NCI-H1417 (cell line): ENCODE data around the gene DTNB.
A peak's percentile ranks its signal among the peaks of the same experiment; 100 is the strongest.

ENCODE experiments used
- DNase-seq, 3 experiments: peaks; one replicate each; lab custom pipeline; 2025; lab: John Stamatoyannopoulos, UW

DTNB gene

GRCh38 chr2:25387876-25388449 is 285.4 kb downstream of the DTNB start:
- DNase-seq, result no peak

DNA sequence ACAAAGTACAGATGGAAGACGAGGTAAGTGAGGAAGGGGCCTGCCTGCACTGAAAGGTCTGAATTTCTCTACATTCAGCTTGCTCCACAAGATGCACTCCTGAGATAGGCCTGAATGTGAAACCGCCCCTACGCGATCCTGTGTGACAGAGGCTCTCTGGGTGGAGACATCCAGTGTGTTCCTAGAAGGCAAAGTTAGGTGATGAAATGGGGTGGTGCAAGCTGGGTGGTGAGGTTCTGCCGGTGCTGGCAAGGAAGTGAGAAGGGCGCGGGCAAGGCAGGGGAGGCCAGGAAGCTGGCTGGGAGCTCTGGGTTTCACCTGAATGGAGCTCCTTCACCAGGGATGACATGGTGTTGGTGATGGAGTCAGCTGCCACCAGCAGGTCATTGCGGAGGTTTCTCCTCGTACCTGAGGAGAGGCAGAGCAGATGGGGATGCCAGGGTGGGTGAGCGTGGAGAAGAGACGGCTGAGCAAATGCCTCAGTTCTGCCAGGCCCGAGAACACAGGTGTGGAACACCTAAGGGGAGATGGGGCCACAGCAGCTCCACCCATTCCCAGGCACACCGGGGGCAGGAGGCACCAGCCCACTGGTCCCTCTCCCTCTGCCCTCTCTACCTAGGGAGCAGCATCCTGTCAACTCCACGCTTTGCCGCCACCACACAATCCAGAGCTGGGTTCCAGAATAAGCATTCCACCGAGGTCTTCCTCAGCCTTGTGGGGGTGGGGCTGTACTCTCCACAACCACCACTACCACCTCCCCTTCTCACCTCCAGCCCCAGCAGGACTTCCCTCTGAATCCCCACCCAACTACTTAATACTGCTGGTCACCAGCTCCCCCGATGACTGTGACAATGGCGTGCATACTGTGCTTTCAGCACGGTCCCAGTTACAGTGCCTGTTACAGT is 286.2 kb downstream of the DTNB start:
- DNase-seq, result no peak

DNA sequence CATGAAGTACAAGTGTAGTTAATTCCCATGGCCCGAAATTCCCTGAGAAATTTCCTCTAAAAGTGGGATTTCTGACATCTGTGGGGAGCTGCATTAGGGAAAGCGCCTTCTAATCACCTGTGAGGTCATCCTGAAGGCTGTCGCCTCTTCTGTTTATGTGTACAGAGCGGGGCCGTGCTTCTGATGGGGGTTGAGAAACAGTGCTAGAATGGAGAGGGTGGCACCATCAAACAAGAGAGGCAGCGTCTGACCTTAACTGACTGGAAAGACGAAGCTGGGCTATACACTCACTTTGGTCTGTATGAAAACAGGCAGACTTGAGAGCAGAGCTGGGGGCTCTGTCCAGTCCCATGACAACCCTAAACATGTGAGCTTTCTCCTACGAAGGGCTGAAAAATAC is 287.5 kb downstream of the DTNB start:
- DNase-seq, result peak in 1 of 3 experiments; percentile 18

GRCh38 chr2:25383806-25384205 is 289.6 kb downstream of the DTNB start:
- no peak for DNase-seq

DNA sequence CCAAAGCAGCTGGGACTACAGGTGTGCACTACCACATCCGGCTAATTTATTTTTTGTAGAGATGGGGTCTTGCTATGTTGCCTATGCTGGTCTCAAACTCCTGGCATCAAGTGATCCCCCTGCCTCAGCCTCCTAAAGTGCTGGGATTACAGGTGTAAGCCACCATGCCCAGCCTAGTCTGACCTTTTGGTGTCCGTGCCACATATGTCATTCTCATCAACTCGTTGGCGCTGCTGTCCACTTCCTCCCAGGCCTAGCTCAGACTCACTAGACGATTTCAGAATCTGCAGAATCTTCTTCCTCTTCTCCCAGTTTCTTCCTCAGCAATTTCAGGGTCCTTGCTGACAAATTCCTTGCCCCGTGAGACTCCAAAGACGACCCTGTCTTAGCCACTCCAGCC is 291.9 kb downstream of the DTNB start:
- DNase-seq, result no peak

DNA sequence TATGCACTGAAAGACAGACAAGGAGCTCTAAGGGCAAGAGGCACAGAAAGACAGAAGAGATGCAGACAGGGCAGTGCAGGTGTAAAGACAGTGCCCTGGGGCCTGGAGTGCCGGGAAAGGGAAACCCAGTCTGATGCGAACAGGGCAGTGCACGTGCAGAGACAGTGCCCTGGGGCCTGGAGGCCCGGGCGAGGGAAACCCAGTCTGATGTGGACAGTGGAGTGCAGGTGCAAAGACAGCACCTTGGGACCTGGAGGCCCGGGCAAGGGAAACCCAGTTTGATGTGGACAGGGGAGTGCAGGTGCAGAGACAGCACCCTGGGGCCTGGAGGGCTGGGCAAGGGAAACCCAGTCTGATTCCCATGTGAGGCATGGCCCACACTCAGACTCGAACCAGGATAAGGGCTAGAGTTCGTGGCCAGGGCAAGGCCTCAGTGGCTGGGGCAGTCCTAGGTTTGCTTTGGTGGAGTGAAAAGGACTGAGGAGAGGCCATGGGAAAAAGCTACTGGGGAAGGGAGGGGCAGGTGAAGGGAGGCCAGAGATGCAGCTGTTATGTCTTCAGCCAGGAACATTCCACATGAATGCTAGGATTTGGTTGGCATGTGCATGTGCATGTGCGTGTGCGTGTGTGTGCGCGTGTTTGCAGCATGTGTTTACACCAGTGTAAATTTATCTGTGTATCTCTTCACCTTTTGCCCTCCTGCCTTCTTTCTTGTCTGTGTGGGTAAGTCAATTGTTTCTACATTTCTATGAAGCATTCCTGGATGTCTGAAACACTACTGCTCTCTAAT is 292.6 kb downstream of the DTNB start:
- DNase-seq, result no peak

- no peak for DNase-seq
Measured at GRCh38 chr2:25380023-25380422, 293.4 kb downstream of the DTNB start.

GRCh38 chr2:25379535-25379934 is 293.8 kb downstream of the DTNB start:
- DNase-seq, result no peak

GRCh38 chr2:25378731-25379490 is 294.5 kb downstream of the DTNB start:
- no peak for DNase-seq

DNA sequence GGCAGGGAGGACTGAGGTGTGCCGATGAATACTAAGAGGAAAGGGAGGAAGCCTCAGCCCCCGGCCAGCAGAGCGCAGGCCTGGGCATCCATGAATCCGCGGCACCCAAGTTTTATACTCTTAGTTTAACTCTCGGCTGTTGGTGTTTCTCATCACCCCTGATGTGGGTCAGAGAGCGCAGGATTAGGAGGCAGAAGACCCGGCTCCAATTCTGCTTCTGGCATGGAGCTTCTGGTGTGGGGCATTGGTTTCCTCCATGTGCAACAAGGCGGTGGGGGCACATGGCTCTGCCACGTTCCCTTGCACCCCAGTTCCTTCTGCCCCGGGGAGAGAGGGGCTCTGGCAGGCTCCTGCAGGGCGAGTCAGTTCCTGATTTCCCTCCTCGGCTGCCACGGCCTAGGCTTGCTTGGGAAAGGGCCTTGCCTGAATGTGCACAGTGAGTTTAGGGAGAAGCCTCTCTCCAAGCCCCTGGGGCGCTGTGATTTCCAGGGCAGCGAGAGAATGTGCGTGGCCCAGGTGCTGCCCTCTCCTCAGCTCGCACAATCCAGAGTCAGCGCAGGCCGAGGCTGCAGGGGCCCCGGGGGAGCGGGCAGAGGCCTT is 295.5 kb downstream of the DTNB start:
- DNase-seq, result no peak

DNA sequence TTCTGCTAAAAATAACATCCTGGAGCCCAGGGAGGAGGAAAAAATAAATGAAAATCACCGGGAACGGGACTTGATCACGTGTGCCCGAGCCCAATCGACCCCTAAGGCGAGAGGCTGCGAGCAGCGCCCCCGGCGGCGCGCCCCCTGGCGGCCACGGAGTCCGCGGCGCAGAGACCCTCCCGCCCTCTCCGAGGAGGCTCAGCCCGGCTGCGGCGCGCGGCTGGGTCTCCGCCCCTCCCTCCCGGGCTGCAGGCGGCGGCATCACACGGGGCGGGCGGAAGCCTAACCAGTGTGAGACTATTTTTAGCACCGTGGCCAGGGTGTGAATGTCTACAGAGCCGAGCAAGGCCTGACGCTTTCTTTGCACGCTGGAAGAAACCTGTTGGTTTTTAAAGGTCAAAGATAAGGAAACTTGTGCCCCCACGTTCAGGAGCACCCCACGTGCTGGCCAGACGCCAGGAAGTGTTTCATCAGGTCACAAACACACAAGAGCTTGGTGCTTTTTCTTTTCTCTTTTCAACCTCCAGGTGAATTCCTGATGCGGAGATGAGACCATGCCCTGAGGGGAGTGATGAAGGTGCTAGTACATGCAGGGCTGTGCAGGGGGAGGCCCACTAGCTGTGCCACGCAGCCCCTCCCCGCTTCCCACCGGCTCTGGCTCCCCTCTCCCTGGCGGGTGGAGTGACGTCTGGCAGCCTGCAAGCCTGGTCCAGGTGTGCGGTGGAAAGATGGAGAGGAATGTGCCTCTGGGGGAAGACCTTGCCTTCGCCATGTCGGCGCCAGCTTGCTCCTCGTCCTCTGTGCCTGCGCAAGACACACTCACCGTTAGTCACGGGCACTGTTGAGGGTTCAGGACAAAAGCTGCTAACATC is 296.4 kb downstream of the DTNB start:
- DNase-seq, result peak; percentile 95 to 97 (median 97)

DNA sequence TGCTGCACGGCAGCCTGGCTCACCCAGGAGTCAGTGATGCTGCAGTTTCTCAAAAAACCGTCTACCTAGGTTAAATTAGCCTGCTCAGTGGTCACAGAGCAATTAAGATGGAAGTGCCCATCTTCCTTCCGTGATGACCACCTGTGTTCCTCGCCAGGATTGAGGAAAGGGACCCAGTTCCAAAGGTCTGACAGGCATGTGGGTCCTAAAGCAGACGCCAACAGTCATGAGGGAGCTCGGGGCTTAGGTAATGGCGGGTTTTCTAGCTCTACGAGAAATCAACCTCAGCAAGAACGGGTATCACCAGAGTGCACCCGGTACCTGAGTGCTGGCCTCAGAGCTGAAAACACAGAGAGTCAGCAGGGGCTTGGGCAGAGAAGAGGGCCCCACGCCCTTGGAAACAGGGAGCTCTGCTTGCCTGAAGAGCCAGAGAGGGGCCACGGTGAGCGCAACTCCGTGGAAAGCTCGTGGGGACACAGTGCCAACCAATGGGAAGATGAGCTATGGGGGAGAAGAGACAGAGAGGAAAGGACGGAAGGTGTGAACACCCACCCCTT is 297.3 kb downstream of the DTNB start:
- DNase-seq, result no peak

DNA sequence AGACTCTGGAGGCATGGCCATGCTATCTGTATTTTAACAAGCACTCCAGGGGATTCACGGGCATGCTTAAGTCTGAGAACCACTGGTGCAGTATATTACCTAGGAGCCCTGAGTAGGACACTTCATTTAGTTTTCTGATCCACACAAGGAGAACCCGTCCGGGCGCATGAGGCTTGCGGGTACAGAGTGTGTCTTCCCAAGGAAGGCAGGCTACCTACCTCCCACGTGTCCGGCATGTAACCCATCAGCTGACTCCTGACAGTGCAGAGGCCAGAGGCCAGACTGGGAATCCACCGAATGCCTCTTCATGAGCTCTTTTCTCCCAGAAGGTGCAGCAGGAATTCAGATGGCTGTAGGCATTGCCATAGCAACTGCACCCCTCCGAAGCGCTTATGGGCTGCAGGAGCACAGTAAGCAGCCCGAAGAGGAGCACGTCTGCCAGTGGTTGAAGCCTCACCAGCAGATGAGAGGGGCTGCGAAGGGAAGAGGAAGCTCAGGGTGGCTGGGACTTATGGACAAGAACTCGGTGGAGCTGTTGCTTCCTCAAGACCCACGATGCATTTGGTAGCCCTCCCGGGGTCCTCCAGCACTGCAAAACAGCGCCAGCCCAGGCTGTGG is 297.9 kb downstream of the DTNB start:
- DNase-seq, result no peak

DNA sequence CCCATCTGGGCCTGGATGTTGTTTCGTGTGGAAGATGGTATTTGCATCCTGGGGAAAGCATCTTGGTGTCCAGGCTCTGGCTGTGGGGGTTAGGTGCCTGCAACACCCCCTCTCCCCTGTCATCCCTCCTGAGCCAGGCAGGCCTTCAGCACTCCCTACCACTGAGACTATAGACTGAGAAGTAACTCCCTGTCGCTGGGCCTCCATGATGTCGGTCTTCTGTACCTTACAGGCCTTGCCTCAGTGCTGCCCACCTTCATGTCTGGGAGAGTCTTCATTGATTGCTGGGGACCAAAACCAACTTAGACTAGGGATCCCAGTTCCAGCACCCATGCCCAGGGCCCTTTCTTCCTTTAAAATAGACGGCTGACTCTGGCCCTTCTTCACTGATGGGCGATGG is 298.6 kb downstream of the DTNB start:
- no peak for DNase-seq

DNA sequence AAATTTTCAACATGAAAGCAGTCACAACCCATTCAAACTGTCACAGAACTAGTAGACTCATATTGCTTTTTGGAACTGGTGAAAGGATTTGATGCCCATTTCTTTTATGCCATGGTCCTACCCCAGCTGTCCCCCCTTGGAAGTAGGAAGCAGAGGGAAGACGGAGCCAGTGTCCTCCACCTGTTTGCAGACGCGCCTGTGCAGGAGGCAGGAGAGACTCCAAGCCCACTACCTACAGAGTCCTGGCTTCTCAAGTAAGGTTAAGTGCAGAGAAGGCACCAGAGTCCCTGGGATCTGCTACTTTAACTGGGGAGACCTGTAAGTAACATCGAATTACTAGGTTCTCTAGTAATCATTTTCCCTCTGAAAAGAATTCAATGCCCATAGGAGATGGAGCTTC is 299.0 kb downstream of the DTNB start:
- no peak for DNase-seq

DNA sequence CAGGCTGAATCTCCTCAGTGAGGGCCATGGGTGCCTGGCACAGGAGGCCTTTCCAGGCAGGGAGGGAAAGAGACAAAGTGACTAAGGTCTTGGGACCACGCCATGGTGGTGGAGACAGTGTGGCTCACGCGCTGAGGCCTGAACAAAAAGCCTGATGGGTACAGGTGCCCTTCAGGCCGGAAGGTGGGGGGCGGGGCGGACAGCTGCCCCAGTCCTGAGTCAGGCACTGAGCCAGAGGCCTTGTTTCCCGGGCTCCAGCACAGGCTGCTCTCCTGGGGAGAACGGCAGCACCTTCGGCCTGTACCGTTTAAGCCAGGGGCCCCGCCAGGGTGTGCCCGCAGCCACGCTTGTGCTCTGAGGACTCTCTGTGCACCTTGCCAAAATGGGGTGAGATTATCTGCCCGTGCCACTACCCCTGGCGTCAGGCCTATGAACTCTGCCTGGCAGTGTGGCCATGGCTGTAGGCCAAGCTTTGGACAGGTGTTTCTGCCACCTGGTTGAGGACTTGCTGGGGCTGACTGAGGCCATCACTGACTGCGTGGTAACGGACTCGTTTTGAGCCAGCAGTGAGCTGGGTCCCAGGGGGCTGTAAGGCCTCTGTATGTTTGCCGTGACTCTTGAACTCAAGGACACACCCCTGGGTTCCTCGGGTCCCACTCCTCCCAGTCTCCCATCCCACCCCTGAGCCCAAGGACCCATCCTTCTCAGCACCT is 300.0 kb downstream of the DTNB start:
- peak; percentile 40 to 77 (median 41) for DNase-seq

DNA sequence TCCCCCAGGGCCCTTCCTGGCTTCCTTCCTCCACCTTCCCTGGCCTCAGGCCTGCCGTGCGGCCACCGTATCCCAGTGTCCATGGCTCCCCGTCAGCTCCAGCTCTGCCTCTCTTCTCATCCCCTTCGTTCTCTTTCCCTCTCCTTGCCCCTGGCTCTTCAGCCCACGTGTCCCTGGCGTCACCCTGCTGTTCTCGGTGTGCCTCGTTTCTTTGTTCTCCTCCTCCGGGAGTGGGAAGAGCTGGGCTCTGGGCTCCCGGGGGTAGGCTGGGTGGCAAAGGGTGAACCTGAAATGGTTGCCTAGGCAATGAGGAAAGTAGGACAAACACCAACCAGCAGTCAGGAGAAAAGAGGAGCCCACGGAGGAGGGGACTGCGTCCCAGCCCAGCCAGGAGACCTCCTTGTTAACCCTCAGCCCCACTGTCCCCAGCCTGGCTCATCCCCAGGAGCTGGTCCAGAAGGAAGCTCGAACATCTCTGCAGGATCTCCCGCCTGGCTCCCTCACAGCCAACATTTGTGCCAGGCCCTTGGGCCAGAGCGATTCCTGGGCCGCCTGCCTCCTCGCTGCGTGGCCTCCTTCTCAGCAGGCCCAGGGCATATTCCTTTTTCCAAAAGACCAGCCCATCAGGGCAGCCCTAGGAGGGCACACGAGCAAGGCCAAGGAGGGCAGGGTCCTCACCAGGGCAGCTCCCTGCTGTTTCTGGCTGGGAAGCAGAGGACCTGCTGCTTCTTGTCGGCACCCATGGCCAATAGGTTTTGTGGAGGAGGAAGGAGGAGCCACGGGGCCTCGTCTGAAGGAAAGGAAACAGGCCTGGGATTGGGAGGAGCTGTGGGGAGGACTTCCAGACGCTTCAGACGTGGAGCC is 300.7 kb downstream of the DTNB start:
- DNase-seq, result no peak
